ENCODE results near the gene USP35. TPM values are rescaled to one million over a fixed set of nuclear protein-coding genes. Genes with fewer than 3 reads are reported as not detected.

The USP35 gene
- total RNA-seq, 2 donors from 2014 or later: 8.6 to 11.2 TPM

GRCh38 chr11:78195917-78196560, 7.3 kb downstream of the USP35 start:
- DNase-seq: no peak

GRCh38 chr11:78196661-78197091, 8.0 kb downstream of the USP35 start:
- peaks cover 14% of the 10 kb centered on the region for H3K36me3 Mint-ChIP-seq (ENCODE audit: low read depth)
- Histone ChIP-seq H3K9ac (ENCODE audit: extremely low read depth, low read length, poor library complexity, severe bottlenecking) (no peak overlapping the region), H3K36me3 (ENCODE audit: control insufficient read depth, insufficient read depth, low read length) (peaks cover 3% of the 10 kb centered on the region), H3K4me1 (ENCODE audit: control insufficient read depth, insufficient read depth, low read length) (peaks cover 3% of the 10 kb centered on the region), H3K9me3 (ENCODE audit: control insufficient read depth, low read length) (no peaks in the 10 kb centered on the region), H3K4me3 (ENCODE audit: low read length) (no peak overlapping the region), H3K27me3 (ENCODE audit: control insufficient read depth, insufficient read depth, low read length, poor library complexity, severe bottlenecking) (no peaks in the 10 kb centered on the region), H3K27ac (ENCODE audit: low read depth, low read length) (no peak overlapping the region)
- no peak for DNase-seq
- 95 to 98% methylated on average over 26 to 40 of the region's 40 CpGs for WGBS, 2 experiments (ENCODE audit: insufficient coverage in 1 of 2, insufficient read length in 1 of 2)
- no peaks in the 10 kb centered on the region for H3K27me3 Mint-ChIP-seq (ENCODE audit: insufficient read depth)
- peaks cover 10% of the 10 kb centered on the region for H3K4me1 Mint-ChIP-seq
- no peak overlapping the region for H3K4me3 Mint-ChIP-seq
- no peaks in the 10 kb centered on the region for H3K9me3 Mint-ChIP-seq
- no peak for TF ChIP-seq CTCF (conservative IDR thresholded peaks at IDR 0.05)
- no peak overlapping the region for H3K27ac Mint-ChIP-seq

More at GRCh38 chr11:78195917-78196560, 7.3 kb downstream of the USP35 start:
- H3K36me3 ChIP-seq (ENCODE audit: control insufficient read depth, insufficient read depth, low read length): peaks cover 3% of the 10 kb centered on the region
- no peak for TF ChIP-seq CTCF (conservative IDR thresholded peaks at IDR 0.05)
- H3K27me3 ChIP-seq (ENCODE audit: control insufficient read depth, insufficient read depth, low read length, poor library complexity, severe bottlenecking): no peaks in the 10 kb centered on the region
- H3K4me3 ChIP-seq (ENCODE audit: low read length): no peak overlapping the region
- H3K9ac ChIP-seq (ENCODE audit: extremely low read depth, low read length, poor library complexity, severe bottlenecking): no peak overlapping the region
- H3K9me3 ChIP-seq (ENCODE audit: control insufficient read depth, low read length): no peaks in the 10 kb centered on the region
- H3K36me3 Mint-ChIP-seq (ENCODE audit: low read depth): peaks cover 11% of the 10 kb centered on the region
- H3K27ac Mint-ChIP-seq: no peak overlapping the region
- no peaks in the 10 kb centered on the region for H3K9me3 Mint-ChIP-seq
- WGBS, 2 experiments (ENCODE audit: insufficient coverage in 1 of 2, insufficient read length in 1 of 2): 95 to 97% methylated on average over 57 to 60 of the region's 60 CpGs
- no peak overlapping the region for H3K4me3 Mint-ChIP-seq
- peaks cover 8% of the 10 kb centered on the region for H3K4me1 Mint-ChIP-seq
- H3K27ac ChIP-seq (ENCODE audit: low read depth, low read length): no peak overlapping the region
- peaks cover 3% of the 10 kb centered on the region for H3K27me3 Mint-ChIP-seq (ENCODE audit: insufficient read depth)
- peaks cover 3% of the 10 kb centered on the region for H3K4me1 ChIP-seq (ENCODE audit: control insufficient read depth, insufficient read depth, low read length)

- H3K27ac Mint-ChIP-seq: no peak overlapping the region
- Histone ChIP-seq H3K4me3 (ENCODE audit: low read length) (no peak overlapping the region), H3K4me1 (ENCODE audit: control insufficient read depth, insufficient read depth, low read length) (peaks cover 3% of the 10 kb centered on the region), H3K36me3 (ENCODE audit: control insufficient read depth, insufficient read depth, low read length) (peaks cover 3% of the 10 kb centered on the region), H3K9ac (ENCODE audit: extremely low read depth, low read length, poor library complexity, severe bottlenecking) (no peak overlapping the region), H3K27ac (ENCODE audit: low read depth, low read length) (no peak overlapping the region), H3K27me3 (ENCODE audit: control insufficient read depth, insufficient read depth, low read length, poor library complexity, severe bottlenecking) (no peaks in the 10 kb centered on the region), H3K9me3 (ENCODE audit: control insufficient read depth, low read length) (no peaks in the 10 kb centered on the region)
- peaks cover 18% of the 10 kb centered on the region for H3K36me3 Mint-ChIP-seq (ENCODE audit: low read depth)
- H3K4me3 Mint-ChIP-seq: no peak overlapping the region
- DNase-seq: no peak
- WGBS, 2 experiments (ENCODE audit: insufficient coverage in 1 of 2, insufficient read length in 1 of 2): 92 to 97% methylated on average over 4 to 8 of the region's 8 CpGs
- H3K9me3 Mint-ChIP-seq: no peaks in the 10 kb centered on the region
- no peak for TF ChIP-seq CTCF (conservative IDR thresholded peaks at IDR 0.05)
- peaks cover 13% of the 10 kb centered on the region for H3K4me1 Mint-ChIP-seq
- H3K27me3 Mint-ChIP-seq (ENCODE audit: insufficient read depth): no peaks in the 10 kb centered on the region
Observed at GRCh38 chr11:78197816-78198215, 9.1 kb downstream of the USP35 start.
